Measurements from ENCODE around the gene MOGAT2.

GRCh38 chr11:75780888-75781287 is 63.2 kb downstream of the MOGAT2 start:
- no peak for TF ChIP-seq CTCF (IDR thresholded peaks at IDR 0.05; ENCODE audit: poor library complexity)
- no peak for TF ChIP-seq EZH2 (IDR thresholded peaks at IDR 0.05; ENCODE audit: borderline replicate concordance)

All from hepatocyte (in vitro differentiated cells).